ENCODE results near the gene RDH5.
"Not testable (repeated sequence)": the region's sequence is repeated elsewhere in the genome, so short reads cannot be mapped to it uniquely, and the experiment has no call there.

Gene RDH5

DNA sequence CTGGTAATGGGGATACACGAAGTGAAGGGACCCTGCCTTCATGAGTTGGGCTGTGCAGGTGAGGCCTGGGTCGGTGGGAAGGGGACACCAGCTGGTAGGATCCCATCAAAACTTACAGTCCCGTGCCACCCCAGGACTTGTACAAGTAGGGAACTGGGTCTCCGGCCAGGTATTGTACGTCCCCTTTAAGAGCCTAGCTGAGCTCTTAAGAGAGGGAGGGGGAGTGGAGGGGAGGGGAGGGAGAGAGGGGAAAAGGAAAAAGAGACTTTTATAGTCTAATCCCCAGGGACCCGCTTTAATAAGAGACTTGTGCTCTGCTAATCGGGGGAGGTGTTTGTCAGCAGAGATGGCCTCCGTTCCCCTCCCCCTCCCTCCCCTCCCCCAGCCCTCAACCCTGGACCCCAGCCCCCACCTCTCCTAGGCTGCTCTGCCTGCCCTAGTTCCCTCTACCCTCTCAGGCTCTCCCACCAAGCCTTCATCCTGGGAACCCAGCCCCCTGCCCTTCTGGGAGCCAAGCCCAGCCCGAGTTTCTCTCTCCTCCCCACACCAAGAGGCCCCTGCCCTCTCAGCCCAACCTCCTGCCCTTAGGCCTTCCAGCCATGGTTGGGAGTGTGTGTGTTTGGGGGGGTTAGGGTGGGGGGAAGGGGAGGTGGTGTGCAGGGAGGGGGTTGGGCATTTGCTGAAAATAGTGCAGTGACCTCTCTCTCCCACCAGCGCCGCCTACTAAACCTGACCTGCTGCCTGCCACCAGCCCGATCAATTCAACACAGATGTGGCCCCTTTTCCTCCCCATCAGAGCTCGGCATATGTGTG is 25.4 kb downstream of the RDH5 start:
- no peak for DNase-seq (ENCODE audit: low spot score)

DNA sequence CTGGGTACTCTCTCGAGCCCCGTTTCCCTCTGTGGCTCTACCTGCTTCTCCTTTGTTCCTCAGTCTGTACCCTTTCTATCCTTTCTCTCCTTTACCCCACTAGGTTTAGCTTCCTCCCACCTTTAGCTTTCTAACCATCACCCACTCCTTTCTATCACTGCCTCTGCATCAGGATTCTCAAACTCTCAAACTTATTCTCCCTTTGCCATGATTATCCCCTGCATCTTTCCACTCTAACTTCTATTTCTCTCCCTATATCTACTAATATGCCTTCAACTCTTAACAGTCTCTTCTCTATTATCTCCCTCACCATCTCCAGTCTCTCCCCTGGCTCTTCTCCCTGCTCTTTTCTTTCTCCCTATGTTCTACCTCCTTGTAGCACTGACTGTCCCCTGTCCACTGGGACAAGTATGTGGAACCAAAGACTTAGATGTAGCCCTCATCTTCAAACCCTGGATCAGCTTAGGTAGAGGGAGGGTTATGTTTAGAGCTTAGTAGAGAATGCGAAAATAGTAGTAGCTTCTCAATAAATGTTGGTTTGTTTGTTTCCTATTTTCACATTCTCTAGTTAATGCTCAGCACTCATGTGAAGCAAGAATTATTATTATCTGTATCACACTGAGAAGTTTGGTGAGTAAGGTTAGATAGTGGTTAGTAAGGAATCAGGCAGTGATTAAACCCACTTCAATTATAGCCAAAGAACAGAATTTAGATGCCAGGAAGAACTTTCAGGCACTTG is 26.1 kb downstream of the RDH5 start:
- no peak for DNase-seq (ENCODE audit: low spot score)

DNA sequence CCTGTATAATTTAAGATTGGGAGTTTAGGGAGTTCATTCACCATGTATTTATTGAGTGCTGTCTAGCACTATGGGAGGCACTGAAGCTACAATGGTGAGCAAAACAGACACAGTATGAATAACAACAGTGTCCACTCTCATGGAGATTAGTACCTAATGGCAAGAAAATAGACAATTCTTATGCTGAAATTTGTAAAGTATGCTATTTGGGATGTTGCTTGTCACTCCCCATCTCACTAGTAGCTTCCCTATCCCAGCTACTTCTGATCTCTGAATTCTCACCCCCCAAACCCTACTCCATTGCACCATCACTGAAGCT is 26.7 kb downstream of the RDH5 start:
- DNase-seq (ENCODE audit: low spot score), result no peak

GRCh38 chr12:55748230-55748993 is 28.2 kb downstream of the RDH5 start:
- DNase-seq (ENCODE audit: low spot score), result no peak

- no peak for DNase-seq (ENCODE audit: low spot score)
Measured at GRCh38 chr12:55755246-55755645, 35.1 kb downstream of the RDH5 start.

- DNase-seq (ENCODE audit: low spot score), result no peak
Measured at GRCh38 chr12:55757701-55758100, 37.5 kb downstream of the RDH5 start.

GRCh38 chr12:55758575-55758974 is 38.4 kb downstream of the RDH5 start:
- not testable (repeated sequence) for DNase-seq (ENCODE audit: low spot score)

DNA sequence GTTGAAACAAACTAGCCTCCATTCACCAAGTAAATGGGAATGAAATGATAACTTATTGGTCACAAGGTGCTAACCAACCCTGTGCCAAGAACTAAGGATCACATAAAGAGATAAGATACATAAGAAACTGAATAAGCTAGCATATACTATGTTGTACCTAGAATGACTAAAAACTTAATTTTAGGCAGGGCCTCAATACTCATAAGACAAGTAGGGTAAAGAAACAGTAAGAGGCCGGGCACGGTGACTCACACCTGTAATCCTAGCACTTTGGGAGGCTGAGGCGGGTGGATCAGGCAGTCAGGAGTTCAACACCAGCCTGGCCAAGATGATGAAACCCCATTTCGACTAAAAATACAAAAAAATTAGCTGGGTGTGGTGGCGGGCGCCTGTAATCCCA is 40.5 kb downstream of the RDH5 start:
- no peak for DNase-seq (ENCODE audit: low spot score)

GRCh38 chr12:55762646-55763045 is 42.5 kb downstream of the RDH5 start:
- DNase-seq (ENCODE audit: low spot score), result no peak

DNA sequence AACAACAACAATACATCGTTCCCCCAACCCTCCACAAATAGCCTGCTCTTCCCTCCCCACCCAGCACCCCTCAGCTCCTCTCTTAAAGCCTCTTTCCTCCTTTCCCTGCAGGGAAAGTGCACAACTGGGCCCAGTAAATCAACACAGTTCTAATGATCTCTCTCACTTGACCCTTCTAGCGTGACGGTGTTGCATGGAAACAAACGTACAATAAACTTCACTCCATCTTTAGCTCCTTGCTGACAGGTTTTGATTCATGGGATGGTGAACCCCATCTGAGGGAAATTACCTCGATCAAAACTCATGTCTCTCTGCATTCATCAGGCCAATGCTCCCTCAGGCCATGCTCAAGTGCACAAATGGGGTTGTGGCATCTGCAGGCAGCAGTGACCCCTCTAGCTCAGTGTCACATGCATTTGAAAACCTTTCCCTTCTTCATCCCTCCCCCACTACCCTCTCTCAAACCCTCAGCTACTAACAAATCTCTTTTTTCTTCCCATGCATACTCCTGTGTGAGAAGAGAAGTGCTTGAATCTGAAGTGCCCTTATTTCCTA is 45.6 kb downstream of the RDH5 start:
- DNase-seq (ENCODE audit: low spot score), result no peak

DNA sequence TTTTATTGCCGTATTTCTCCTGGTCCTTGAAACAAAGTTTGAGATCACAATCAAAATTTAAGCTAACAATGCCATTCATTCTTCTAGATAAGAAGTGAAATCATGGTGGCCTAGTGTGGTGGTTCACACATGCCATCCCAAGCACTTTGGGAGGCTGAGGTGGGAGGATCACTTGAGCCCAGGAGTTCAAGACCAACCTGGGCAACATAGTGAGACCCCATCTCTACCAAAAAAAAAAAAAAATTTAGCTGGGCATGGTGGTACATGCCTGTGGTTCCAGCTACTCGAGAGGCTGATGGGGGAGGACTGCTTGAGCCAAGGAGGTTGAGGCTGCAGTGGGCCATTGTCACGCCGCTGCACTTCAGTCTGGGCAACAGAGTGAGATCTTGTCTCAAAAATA is 47.0 kb downstream of the RDH5 start:
- no peak for DNase-seq (ENCODE audit: low spot score)

DNA sequence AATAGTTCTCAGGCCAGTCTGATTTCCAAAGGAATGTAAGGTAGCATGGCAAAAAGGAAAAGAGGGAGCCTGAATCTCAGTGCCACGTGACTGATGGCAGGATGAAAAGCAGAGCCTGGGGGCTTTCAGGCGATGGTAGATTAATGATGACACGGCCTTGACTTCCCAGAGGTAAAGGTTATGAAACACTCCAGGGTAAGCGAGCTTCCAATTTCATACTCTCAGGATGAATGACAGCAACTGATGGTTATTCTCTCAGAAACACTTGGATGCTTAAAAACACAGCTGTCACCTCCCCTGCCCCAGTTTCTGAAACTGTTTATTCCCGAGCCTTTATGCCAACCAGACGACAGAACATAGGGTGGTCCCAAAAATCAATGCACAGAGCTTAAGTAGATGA is 51.5 kb downstream of the RDH5 start:
- no peak for DNase-seq (ENCODE audit: low spot score)
